Stimulated activated CD4-positive, alpha-beta T cell treated with anti-CD3 and anti-CD28 coated beads, Interleukin-2, amount 100 ng/mL, for 4 hours (primary cell): Measurements from ENCODE around the gene MPZL3.
"Not testable (repeated sequence)": the region's sequence is repeated elsewhere in the genome, so short reads cannot be mapped to it uniquely, and the experiment has no call there.

ENCODE experiments used
- DNase-seq: peaks from one replicate; pipeline ENCODE4 v3.0.0-alpha.2; 2020; ENCODE audit warnings: low read depth

The MPZL3 gene

GRCh38 chr11:118184784-118185579 is 67.2 kb downstream of the MPZL3 start:
- no peak for DNase-seq

- not testable (repeated sequence) for DNase-seq
Measured at GRCh38 chr11:118183691-118184090, 68.5 kb downstream of the MPZL3 start.

GRCh38 chr11:118180300-118180703 is 71.9 kb downstream of the MPZL3 start:
- DNase-seq, result no peak

DNA sequence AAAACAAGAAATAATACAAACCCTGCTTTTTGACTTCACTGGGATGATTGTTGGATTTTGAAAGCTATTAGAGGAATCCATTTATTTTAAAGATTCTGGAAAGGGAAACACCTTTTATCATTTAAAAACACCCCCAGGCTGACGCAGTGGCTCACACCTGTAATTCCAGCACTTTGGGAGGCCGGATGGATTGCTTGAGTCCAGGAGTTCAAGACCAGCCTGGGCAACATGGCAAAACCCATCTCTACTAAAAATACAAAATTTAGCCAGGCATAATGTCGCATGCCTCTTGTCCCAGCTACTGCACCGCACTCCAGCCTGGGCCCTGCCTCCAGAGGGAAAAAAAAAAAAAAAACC is 75.4 kb downstream of the MPZL3 start:
- no peak for DNase-seq
